ENCODE results near the gene WRNIP1.

Gene WRNIP1

GRCh38 chr6:2834262-2834661 is 69.1 kb downstream of the WRNIP1 start:
- DNase-seq, result no peak
